Fibroblast of lung (primary cell): ENCODE measurements around the gene IL13. TPM values are rescaled to one million over a fixed set of nuclear protein-coding genes. Genes with fewer than 3 reads are reported as not detected.

ENCODE experiments used
- DNase-seq, 2 donors: peaks; one replicate each; pipeline versions ENCODE4 v3.0.0 to v3.0.0-alpha.2; 2010; ENCODE audit warnings: low read depth in 2 of 2
- H2AFZ ChIP-seq: 2 replicates; pipeline ENCODE4 v1.5.1; 2012; ENCODE audit warnings: low read length, control low read depth, inconsistent platforms
- H3K27ac ChIP-seq: 2 replicates; pipeline ENCODE4 v1.5.1; 2011; ENCODE audit warnings: low read length, control low read depth; ENCODE audit not compliant: insufficient read depth
- H3K27me3 ChIP-seq: 2 replicates; pipeline ENCODE4 v1.5.1; 2011; ENCODE audit warnings: mild to moderate bottlenecking, low read length; ENCODE audit not compliant: control insufficient read depth, insufficient read depth
- H3K36me3 ChIP-seq: 2 replicates; pipeline ENCODE4 v1.5.1; 2011; ENCODE audit warnings: low read length; ENCODE audit not compliant: control insufficient read depth, insufficient read depth
- H3K4me1 ChIP-seq: 2 replicates; pipeline ENCODE4 v1.5.1; 2011; ENCODE audit warnings: low read length; ENCODE audit not compliant: control insufficient read depth, insufficient read depth; ENCODE audit errors: extremely low read depth
- H3K4me2 ChIP-seq: 2 replicates; pipeline ENCODE4 v1.5.1; 2011; ENCODE audit warnings: low read length, control low read depth; ENCODE audit not compliant: insufficient read depth; ENCODE audit errors: extremely low read depth
- H3K4me3 ChIP-seq, 4 experiments: fragments of 200-600 bp in 1 of 4; sonication (generic) in 1 of 4; replicated peaks in 1 of 4; 2 replicates each; pipeline ENCODE4 v1.5.1; 2011 to 2016; ENCODE audit warnings: low read length in 4 of 4, low read depth in 3 of 4, mild to moderate bottlenecking in 3 of 4, control low read depth in 2 of 4, inconsistent platforms in 1 of 4, mixed read lengths in 1 of 4; ENCODE audit not compliant: insufficient read depth in 1 of 4; ENCODE audit errors: control extremely low read depth in 1 of 4
- H3K79me2 ChIP-seq: 2 replicates; pipeline ENCODE4 v1.5.1; 2012; ENCODE audit warnings: mild to moderate bottlenecking, low read length, inconsistent platforms; ENCODE audit not compliant: control insufficient read depth, insufficient read depth
- H3K9ac ChIP-seq: 2 replicates; pipeline ENCODE4 v1.5.1; 2011; ENCODE audit warnings: mild to moderate bottlenecking, low read length, control low read depth; ENCODE audit not compliant: insufficient read depth
- H3K9me3 ChIP-seq: 2 replicates; pipeline ENCODE4 v1.5.1; 2012; ENCODE audit warnings: low read depth, low read length; ENCODE audit not compliant: control insufficient read depth, insufficient read depth
- H4K20me1 ChIP-seq: 2 replicates; pipeline ENCODE4 v1.5.1; 2011; ENCODE audit warnings: low read length; ENCODE audit not compliant: control insufficient read depth, insufficient read depth; ENCODE audit errors: extremely low read depth
- CTCF ChIP-seq, 2 donors: IDR thresholded peaks in 1 of 2; conservative IDR thresholded peaks in 1 of 2; 1 replicate in 1 of 2; 2 replicates in 1 of 2; pipeline ENCODE4 v1.5.1; 2011 to 2012; ENCODE audit warnings: low read length in 2 of 2, control low read depth in 1 of 2, inconsistent platforms in 1 of 2, low read depth in 1 of 2, mild to moderate bottlenecking in 1 of 2
- EZH2 ChIP-seq: IDR thresholded peaks from 2 replicates; pipeline ENCODE4 v1.5.1; 2012; ENCODE audit warnings: low read length, control low read depth, mild to moderate bottlenecking; ENCODE audit errors: missing control alignments
- polyA plus RNA-seq, 2 donors: library from polyadenylated mRNA; depleted of rRNA in 1 of 2; stranded (reverse) in 1 of 2; unstranded in 1 of 2; fragments of >200 nt; gene quantifications; 2 replicates each; pipeline ENCODE4 v1.2.1, GENCODE V29; 2011 to 2012; ENCODE audit warnings: missing spikeins in 1 of 2
- total RNA-seq: library from RNA; depleted of rRNA; stranded (reverse); fragments of >200 nt; gene quantifications from 2 replicates; pipeline ENCODE4 v1.2.1, GENCODE V29; 2014

The IL13 gene
- total and polyA plus RNA-seq, 2 donors (not counting 1 experiment from before 2014, with no cell fraction given): not detected

- no peak overlapping the region for H3K27ac ChIP-seq
Observed at GRCh38 chr5:132669455-132669820, 11.5 kb downstream of the IL13 start.

GRCh38 chr5:132669966-132670882 lies 12.3 kb downstream of the IL13 start:
- TF ChIP-seq CTCF (conservative IDR thresholded peaks at IDR 0.05 in 1 of 2, IDR thresholded peaks at IDR 0.05 in 1 of 2; ENCODE audit: low read depth in 1 of 2, low read length in 2 of 2) (no peak), EZH2 (no peak)
- H3K9ac ChIP-seq: no peak overlapping the region
- no peaks in the 10 kb centered on the region for H3K9me3 ChIP-seq
- H3K79me2 ChIP-seq: no peaks in the 10 kb centered on the region
- no peak overlapping the region for H3K4me2 ChIP-seq
- no peaks in the 10 kb centered on the region for H3K36me3 ChIP-seq
- H3K27ac ChIP-seq: no peak overlapping the region
- peaks cover 7% of the 10 kb centered on the region for H3K4me1 ChIP-seq
- no peaks in the 10 kb centered on the region for H3K27me3 ChIP-seq
- no peak for DNase-seq
- no peak overlapping the region for H3K4me3 ChIP-seq
- no peak overlapping the region for H2AFZ ChIP-seq
- H4K20me1 ChIP-seq: no peaks in the 10 kb centered on the region

More at GRCh38 chr5:132669455-132669820, 11.5 kb downstream of the IL13 start:
- Histone ChIP-seq H3K36me3 (no peaks in the 10 kb centered on the region), H2AFZ (no peak overlapping the region), H3K4me2 (no peak overlapping the region), H3K4me1 (peaks cover 5% of the 10 kb centered on the region), H3K9ac (no peak overlapping the region), H3K9me3 (no peaks in the 10 kb centered on the region), H3K4me3 (no peak overlapping the region), H3K27me3 (no peaks in the 10 kb centered on the region), H3K79me2 (no peaks in the 10 kb centered on the region), H4K20me1 (no peaks in the 10 kb centered on the region)
- no peak for TF ChIP-seq CTCF (conservative IDR thresholded peaks at IDR 0.05 in 1 of 2, IDR thresholded peaks at IDR 0.05 in 1 of 2; ENCODE audit: low read depth in 1 of 2, low read length in 2 of 2)
- TF ChIP-seq EZH2: no peak
- no peak for DNase-seq

GRCh38 chr5:132671000-132671399 lies 13.0 kb downstream of the IL13 start:
- Histone ChIP-seq H3K4me1 (peaks cover 8% of the 10 kb centered on the region), H3K4me3 (no peak overlapping the region), H3K27me3 (no peaks in the 10 kb centered on the region), H3K79me2 (no peaks in the 10 kb centered on the region), H2AFZ (no peak overlapping the region), H3K36me3 (no peaks in the 10 kb centered on the region), H3K9me3 (no peaks in the 10 kb centered on the region), H3K27ac (no peak overlapping the region), H3K4me2 (no peak overlapping the region), H3K9ac (no peak overlapping the region), H4K20me1 (no peaks in the 10 kb centered on the region)
- no peak for DNase-seq
- no peak for TF ChIP-seq EZH2
